Transverse colon (tissue), 4 donors: ENCODE results near the gene CRTC3.

Experiments
- POLR2A ChIP-seq: fragments of 450-650 bp; IDR thresholded peaks from one replicate; pipeline ENCODE4 v1.6.1; 2016; ENCODE audit warnings: antibody characterized with exemption, mild to moderate bottlenecking, moderate library complexity
- POLR2AphosphoS5 ChIP-seq, 3 donors: sonication (generic); formaldehyde crosslinking; IDR thresholded peaks; one replicate each; pipeline ENCODE4 v1.6.1; 2016; ENCODE audit warnings: antibody characterized with exemption in 3 of 3
- TF ChIP-seq, protein P1 (sequence below), 5 experiments: fragments of 200-600 bp in 3 of 5; fragments of 450-650 bp in 2 of 5; sonication (generic) in 3 of 5; IDR thresholded peaks; 1 replicate in 2 of 5; 2 replicates in 3 of 5; pipeline ENCODE4 v1.5.1; 2016 to 2017; ENCODE audit warnings: antibody characterized with exemption in 5 of 5, inconsistent platforms in 3 of 5, mild to moderate bottlenecking in 2 of 5, moderate library complexity in 1 of 5

DNA sequence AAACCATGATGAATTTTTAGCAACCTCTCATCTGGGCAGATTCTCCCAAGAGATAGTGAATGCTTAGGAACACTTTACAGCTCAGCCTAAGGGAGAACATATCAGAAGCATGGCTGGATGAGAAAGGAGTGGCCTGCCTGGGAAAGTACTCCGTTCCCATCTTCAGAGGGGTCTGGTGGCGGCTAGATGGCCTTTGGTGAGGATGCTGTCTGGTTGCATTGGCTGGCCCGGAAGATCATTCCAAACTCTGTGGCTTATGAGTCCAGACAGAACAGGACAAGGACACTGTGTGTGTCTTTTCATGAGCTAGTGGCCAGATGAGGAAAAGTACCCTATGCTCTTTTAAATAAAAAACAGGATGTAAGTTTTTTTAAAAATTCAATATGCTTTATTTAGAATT, 51.2 kb downstream of the CRTC3 start:
- TF ChIP-seq, protein P1, sequence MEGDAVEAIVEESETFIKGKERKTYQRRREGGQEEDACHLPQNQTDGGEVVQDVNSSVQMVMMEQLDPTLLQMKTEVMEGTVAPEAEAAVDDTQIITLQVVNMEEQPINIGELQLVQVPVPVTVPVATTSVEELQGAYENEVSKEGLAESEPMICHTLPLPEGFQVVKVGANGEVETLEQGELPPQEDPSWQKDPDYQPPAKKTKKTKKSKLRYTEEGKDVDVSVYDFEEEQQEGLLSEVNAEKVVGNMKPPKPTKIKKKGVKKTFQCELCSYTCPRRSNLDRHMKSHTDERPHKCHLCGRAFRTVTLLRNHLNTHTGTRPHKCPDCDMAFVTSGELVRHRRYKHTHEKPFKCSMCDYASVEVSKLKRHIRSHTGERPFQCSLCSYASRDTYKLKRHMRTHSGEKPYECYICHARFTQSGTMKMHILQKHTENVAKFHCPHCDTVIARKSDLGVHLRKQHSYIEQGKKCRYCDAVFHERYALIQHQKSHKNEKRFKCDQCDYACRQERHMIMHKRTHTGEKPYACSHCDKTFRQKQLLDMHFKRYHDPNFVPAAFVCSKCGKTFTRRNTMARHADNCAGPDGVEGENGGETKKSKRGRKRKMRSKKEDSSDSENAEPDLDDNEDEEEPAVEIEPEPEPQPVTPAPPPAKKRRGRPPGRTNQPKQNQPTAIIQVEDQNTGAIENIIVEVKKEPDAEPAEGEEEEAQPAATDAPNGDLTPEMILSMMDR (IDR thresholded peaks at IDR 0.05), result no peak
- no peak for TF ChIP-seq POLR2A
- TF ChIP-seq POLR2AphosphoS5 (IDR thresholded peaks at IDR 0.05), result no peak
